Skeletal muscle satellite cell (primary cell): ENCODE results near the gene KCNRG. TPM values are rescaled to one million over a fixed set of nuclear protein-coding genes. Genes with fewer than 3 reads are reported as not detected.
A peak's percentile ranks its signal among the peaks of the same experiment; 100 is the strongest.
"Not testable (repeated sequence)": the region's sequence is repeated elsewhere in the genome, so short reads cannot be mapped to it uniquely, and the experiment has no call there.

Experiments used
- H3K27me3 ChIP-seq: 2 replicates; pipeline ENCODE4 v1.7.0; 2013; ENCODE audit warnings: low read length; ENCODE audit not compliant: control insufficient read depth, insufficient read depth
- H3K36me3 ChIP-seq: 2 replicates; pipeline ENCODE4 v1.7.0; 2013; ENCODE audit warnings: mild to moderate bottlenecking, control low read depth, low read length; ENCODE audit not compliant: insufficient read depth
- H3K4me1 ChIP-seq: 2 replicates; pipeline ENCODE4 v1.7.0; 2013; ENCODE audit warnings: low read length; ENCODE audit not compliant: control insufficient read depth, insufficient read depth
- H3K4me2 ChIP-seq: 2 replicates; pipeline ENCODE4 v1.7.0; 2013; ENCODE audit warnings: mild to moderate bottlenecking, low read length
- H3K4me3 ChIP-seq: 2 replicates; pipeline ENCODE4 v1.7.0; 2013; ENCODE audit warnings: low read length
- H3K9ac ChIP-seq: 2 replicates; pipeline ENCODE4 v1.7.0; 2013; ENCODE audit warnings: mild to moderate bottlenecking, low read depth, low read length, moderate library complexity
- H3K9me3 ChIP-seq: replicated peaks from 2 replicates; pipeline ENCODE4 v1.7.0; 2013; ENCODE audit warnings: mild to moderate bottlenecking, control low read depth, low read length
- total RNA-seq: library from RNA; depleted of rRNA; stranded (reverse); fragments of >200 nt; gene quantifications from 2 replicates; pipeline ENCODE4 v1.2.3, GENCODE V29; 2012; rRNA removed

The KCNRG gene
- total RNA-seq: 2.0 TPM in 1 of 2 replicates, not detected in the other

- Histone ChIP-seq H3K4me2 (peak within 1 kb of the TSS; percentile 17), H3K9ac (no peak within 1 kb of the TSS), H3K4me1 (peaks cover 28% of the 10 kb centered on the region), H3K9me3 (no peaks in the 10 kb centered on the region), H3K36me3 (peaks cover 45% of the 10 kb centered on the region), H3K27me3 (no peaks in the 10 kb centered on the region), H3K4me3 (no peak within 1 kb of the TSS)
Measured at GRCh38 chr13:50015258-50015657, at the start of gene KCNRG. TSS of gene KCNRG (plus strand) at chr13:50015444. CDS start at chr13:50015494, 50 bp downstream.

- no peaks in the 10 kb centered on the region for H3K27me3 ChIP-seq
- H3K36me3 ChIP-seq: no peaks in the 10 kb centered on the region
- no peak overlapping the region for H3K9ac ChIP-seq
- H3K4me3 ChIP-seq: no peak overlapping the region
- H3K4me2 ChIP-seq: no peak overlapping the region
- H3K9me3 ChIP-seq: no peaks in the 10 kb centered on the region
- H3K4me1 ChIP-seq: no peaks in the 10 kb centered on the region
Measured at GRCh38 chr13:49967456-49967855, 47.8 kb upstream of the KCNRG start.

GRCh38 chr13:49972709-49973108, 42.5 kb upstream of the KCNRG start:
- no peak overlapping the region for H3K4me2 ChIP-seq
- H3K36me3 ChIP-seq: no peaks in the 10 kb centered on the region

GRCh38 chr13:49975826-49976225, 39.4 kb upstream of the KCNRG start:
- H3K9me3 ChIP-seq: no peaks in the 10 kb centered on the region
- no peaks in the 10 kb centered on the region for H3K36me3 ChIP-seq

More at GRCh38 chr13:49972709-49973108, 42.5 kb upstream of the KCNRG start:
- no peak overlapping the region for H3K9ac ChIP-seq
- H3K9me3 ChIP-seq: no peaks in the 10 kb centered on the region
- H3K4me1 ChIP-seq: peaks cover 4% of the 10 kb centered on the region
- H3K4me3 ChIP-seq: no peak overlapping the region
- H3K27me3 ChIP-seq: no peaks in the 10 kb centered on the region

GRCh38 chr13:49976314-49977258, 38.7 kb upstream of the KCNRG start:
- Histone ChIP-seq H3K27me3 (no peaks in the 10 kb centered on the region), H3K9ac (no peak overlapping the region), H3K9me3 (no peaks in the 10 kb centered on the region), H3K36me3 (no peaks in the 10 kb centered on the region), H3K4me2 (peak overlapping the region; percentile 42), H3K4me1 (peaks cover 4% of the 10 kb centered on the region), H3K4me3 (no peak overlapping the region)

More at GRCh38 chr13:49975826-49976225, 39.4 kb upstream of the KCNRG start:
- no peak overlapping the region for H3K9ac ChIP-seq
- peaks cover 4% of the 10 kb centered on the region for H3K4me1 ChIP-seq
- H3K27me3 ChIP-seq: no peaks in the 10 kb centered on the region
- no peak overlapping the region for H3K4me2 ChIP-seq
- H3K4me3 ChIP-seq: no peak overlapping the region

- H3K9ac ChIP-seq: no peak overlapping the region
- H3K36me3 ChIP-seq: no peaks in the 10 kb centered on the region
- peaks cover 4% of the 10 kb centered on the region for H3K4me1 ChIP-seq
- no peaks in the 10 kb centered on the region for H3K27me3 ChIP-seq
- no peak overlapping the region for H3K4me3 ChIP-seq
- H3K9me3 ChIP-seq: no peaks in the 10 kb centered on the region
- no peak overlapping the region for H3K4me2 ChIP-seq
Measured at GRCh38 chr13:49977992-49978391, 37.3 kb upstream of the KCNRG start.

GRCh38 chr13:49980266-49980665, 35.0 kb upstream of the KCNRG start:
- H3K36me3 ChIP-seq: no peaks in the 10 kb centered on the region

GRCh38 chr13:49985129-49985528, 30.1 kb upstream of the KCNRG start:
- H3K36me3 ChIP-seq: no peaks in the 10 kb centered on the region
- no peaks in the 10 kb centered on the region for H3K4me1 ChIP-seq
- H3K27me3 ChIP-seq: no peaks in the 10 kb centered on the region
- H3K4me3 ChIP-seq: no peak overlapping the region
- H3K4me2 ChIP-seq: no peak overlapping the region
- no peaks in the 10 kb centered on the region for H3K9me3 ChIP-seq
- H3K9ac ChIP-seq: no peak overlapping the region

More at GRCh38 chr13:49980266-49980665, 35.0 kb upstream of the KCNRG start:
- H3K9me3 ChIP-seq: no peaks in the 10 kb centered on the region
- H3K4me2 ChIP-seq: no peak overlapping the region
- H3K4me3 ChIP-seq: no peak overlapping the region
- no peaks in the 10 kb centered on the region for H3K27me3 ChIP-seq
- H3K9ac ChIP-seq: no peak overlapping the region
- peaks cover 4% of the 10 kb centered on the region for H3K4me1 ChIP-seq

GRCh38 chr13:49986471-49986870, 28.8 kb upstream of the KCNRG start:
- Histone ChIP-seq H3K4me1 (no peaks in the 10 kb centered on the region), H3K27me3 (no peaks in the 10 kb centered on the region), H3K9ac (no peak overlapping the region), H3K4me2 (no peak overlapping the region), H3K36me3 (no peaks in the 10 kb centered on the region), H3K9me3 (no peaks in the 10 kb centered on the region), H3K4me3 (no peak overlapping the region)

GRCh38 chr13:49990612-49991011, 24.6 kb upstream of the KCNRG start:
- H3K4me1 ChIP-seq, H3K4me3 ChIP-seq, H3K9me3 ChIP-seq, H3K36me3 ChIP-seq, H3K4me2 ChIP-seq, H3K27me3 ChIP-seq, H3K9ac ChIP-seq: not testable (repeated sequence)

- peaks cover 7% of the 10 kb centered on the region for H3K4me1 ChIP-seq
- H3K36me3 ChIP-seq: peaks cover 3% of the 10 kb centered on the region
- H3K4me2 ChIP-seq: no peak overlapping the region
- no peak overlapping the region for H3K4me3 ChIP-seq
- H3K9ac ChIP-seq: no peak overlapping the region
- H3K27me3 ChIP-seq: no peaks in the 10 kb centered on the region
- no peaks in the 10 kb centered on the region for H3K9me3 ChIP-seq
Measured at GRCh38 chr13:49993111-49993510, 22.1 kb upstream of the KCNRG start.

- Histone ChIP-seq H3K4me1 (peaks cover 12% of the 10 kb centered on the region), H3K27me3 (no peaks in the 10 kb centered on the region), H3K36me3 (peaks cover 7% of the 10 kb centered on the region), H3K4me2 (no peak overlapping the region), H3K9ac (no peak overlapping the region), H3K4me3 (no peak overlapping the region), H3K9me3 (no peaks in the 10 kb centered on the region)
Measured at GRCh38 chr13:49993666-49994065, 21.6 kb upstream of the KCNRG start.
